ENCODE data around the gene HHAT.

HHAT gene

DNA sequence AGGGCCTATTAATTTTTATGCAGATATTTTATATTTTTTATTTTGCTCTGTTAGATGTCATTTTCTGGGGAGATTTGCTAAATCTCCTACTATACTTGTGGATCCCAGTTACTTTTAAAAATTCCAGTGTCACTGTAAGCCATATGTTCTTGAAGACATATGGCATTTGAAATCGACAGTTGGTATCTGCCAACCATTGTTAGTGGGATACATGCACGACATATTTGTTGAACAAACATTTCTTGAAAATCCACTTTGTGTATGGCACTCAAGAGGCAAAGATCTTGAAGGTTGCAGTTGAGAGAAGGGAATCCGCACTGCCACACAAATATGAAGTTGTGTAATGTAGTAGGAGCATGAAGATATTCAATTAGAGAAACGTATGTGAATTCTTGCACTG is 287.7 kb downstream of the HHAT start:
- H3K9me3 ChIP-seq (ENCODE audit: control insufficient read depth in 5 of 5, low read length in 5 of 5) = no peaks in the 10 kb centered on the region
- H3K9ac ChIP-seq (ENCODE audit: low read length in 5 of 5) = no peak overlapping the region
- H3K4me3 ChIP-seq (ENCODE audit: low read depth in 1 of 5, low read length in 5 of 5) = no peak overlapping the region
- no peaks in the 10 kb centered on the region for H3K36me3 ChIP-seq (ENCODE audit: control insufficient read depth in 5 of 5, insufficient read depth in 5 of 5, low read length in 5 of 5)
- no peaks in the 10 kb centered on the region for H3K27me3 ChIP-seq (ENCODE audit: control insufficient read depth in 5 of 5, insufficient read depth in 4 of 5, low read length in 5 of 5)
- no peak overlapping the region for H3K27ac ChIP-seq (ENCODE audit: low read depth, low read length)
- H3K4me1 ChIP-seq (ENCODE audit: control insufficient read depth in 5 of 5, insufficient read depth in 5 of 5, low read length in 5 of 5) = no peaks in the 10 kb centered on the region

GRCh38 chr1:210617293-210617692 is 288.6 kb downstream of the HHAT start:
- Histone ChIP-seq H3K4me1 (ENCODE audit: control insufficient read depth in 5 of 5, insufficient read depth in 5 of 5, low read length in 5 of 5) (no peaks in the 10 kb centered on the region), H3K36me3 (ENCODE audit: control insufficient read depth in 5 of 5, insufficient read depth in 5 of 5, low read length in 5 of 5) (no peaks in the 10 kb centered on the region), H3K9me3 (ENCODE audit: control insufficient read depth in 5 of 5, low read length in 5 of 5) (no peaks in the 10 kb centered on the region), H3K9ac (ENCODE audit: low read length in 5 of 5) (no peak overlapping the region), H3K27ac (ENCODE audit: low read depth, low read length) (no peak overlapping the region), H3K27me3 (ENCODE audit: control insufficient read depth in 5 of 5, insufficient read depth in 4 of 5, low read length in 5 of 5) (no peaks in the 10 kb centered on the region), H3K4me3 (ENCODE audit: low read depth in 1 of 5, low read length in 5 of 5) (no peak overlapping the region)

DNA sequence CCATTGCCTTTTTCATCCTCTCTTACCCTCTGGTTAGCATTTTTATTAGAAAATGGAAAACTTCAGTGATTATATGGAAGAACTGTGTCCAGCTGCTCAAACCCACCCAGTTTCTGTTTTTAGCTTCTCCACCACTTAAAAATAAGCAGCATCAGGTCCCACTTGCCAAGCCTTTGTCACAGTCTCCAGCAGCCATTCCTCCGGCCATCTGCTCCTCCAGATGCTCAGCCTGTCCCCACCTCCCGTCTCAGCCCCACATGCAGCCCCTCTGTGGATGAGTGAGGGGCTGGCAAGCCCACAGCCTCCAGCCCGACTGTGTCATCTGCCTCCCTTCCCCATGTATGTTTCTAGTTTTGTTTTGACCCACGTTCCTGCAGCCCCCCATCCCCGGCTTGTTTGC is 289.7 kb downstream of the HHAT start:
- H3K9me3 ChIP-seq (ENCODE audit: control insufficient read depth in 5 of 5, low read length in 5 of 5) = no peaks in the 10 kb centered on the region
- no peak overlapping the region for H3K9ac ChIP-seq (ENCODE audit: low read length in 5 of 5)
- H3K36me3 ChIP-seq (ENCODE audit: control insufficient read depth in 5 of 5, insufficient read depth in 5 of 5, low read length in 5 of 5) = no peaks in the 10 kb centered on the region
- H3K27ac ChIP-seq (ENCODE audit: low read depth, low read length) = no peak overlapping the region
- no peaks in the 10 kb centered on the region for H3K4me1 ChIP-seq (ENCODE audit: control insufficient read depth in 5 of 5, insufficient read depth in 5 of 5, low read length in 5 of 5)
- no peak overlapping the region for H3K4me3 ChIP-seq (ENCODE audit: low read depth in 1 of 5, low read length in 5 of 5)
- H3K27me3 ChIP-seq (ENCODE audit: control insufficient read depth in 5 of 5, insufficient read depth in 4 of 5, low read length in 5 of 5) = no peaks in the 10 kb centered on the region

DNA sequence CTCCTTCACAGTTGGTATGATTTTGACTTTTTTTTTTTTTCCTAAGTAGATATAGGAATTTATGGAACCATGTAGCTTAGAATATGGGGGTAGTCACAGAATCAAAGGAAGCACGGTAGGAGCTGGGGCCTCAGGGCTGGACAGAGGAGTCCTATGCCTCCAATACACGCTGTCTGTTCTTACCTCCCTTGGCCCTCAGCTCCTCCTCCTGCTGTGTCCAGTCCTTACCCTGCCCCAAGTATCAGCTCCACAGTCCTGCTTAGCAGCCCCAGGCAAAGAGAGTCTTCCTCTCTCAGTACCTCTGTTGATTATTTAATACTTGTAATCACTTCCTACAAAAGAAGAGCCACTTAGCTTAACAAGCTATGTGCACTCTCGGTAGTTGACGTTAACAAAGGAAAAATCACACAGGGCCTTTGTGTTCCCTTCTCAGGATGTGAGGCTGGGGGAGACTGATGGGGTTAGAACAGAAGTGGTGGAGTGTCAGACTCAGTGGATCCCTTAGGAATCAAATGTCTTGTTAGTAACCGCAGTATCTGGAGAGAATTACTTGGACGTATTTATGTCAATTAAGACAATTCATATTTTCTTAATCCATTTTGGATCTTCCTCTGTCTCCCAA is 292.3 kb downstream of the HHAT start:
- no peaks in the 10 kb centered on the region for H3K27me3 ChIP-seq (ENCODE audit: control insufficient read depth in 5 of 5, insufficient read depth in 4 of 5, low read length in 5 of 5)
- no peaks in the 10 kb centered on the region for H3K36me3 ChIP-seq (ENCODE audit: control insufficient read depth in 5 of 5, insufficient read depth in 5 of 5, low read length in 5 of 5)
- no peak overlapping the region for H3K4me3 ChIP-seq (ENCODE audit: low read depth in 1 of 5, low read length in 5 of 5)
- H3K27ac ChIP-seq (ENCODE audit: low read depth, low read length) = no peak overlapping the region
- peaks cover 0 to 5% (median 4%) of the 10 kb centered on the region in 5 donors for H3K4me1 ChIP-seq (ENCODE audit: control insufficient read depth in 5 of 5, insufficient read depth in 5 of 5, low read length in 5 of 5)
- H3K9ac ChIP-seq (ENCODE audit: low read length in 5 of 5) = no peak overlapping the region
- H3K9me3 ChIP-seq (ENCODE audit: control insufficient read depth in 5 of 5, low read length in 5 of 5) = no peaks in the 10 kb centered on the region

DNA sequence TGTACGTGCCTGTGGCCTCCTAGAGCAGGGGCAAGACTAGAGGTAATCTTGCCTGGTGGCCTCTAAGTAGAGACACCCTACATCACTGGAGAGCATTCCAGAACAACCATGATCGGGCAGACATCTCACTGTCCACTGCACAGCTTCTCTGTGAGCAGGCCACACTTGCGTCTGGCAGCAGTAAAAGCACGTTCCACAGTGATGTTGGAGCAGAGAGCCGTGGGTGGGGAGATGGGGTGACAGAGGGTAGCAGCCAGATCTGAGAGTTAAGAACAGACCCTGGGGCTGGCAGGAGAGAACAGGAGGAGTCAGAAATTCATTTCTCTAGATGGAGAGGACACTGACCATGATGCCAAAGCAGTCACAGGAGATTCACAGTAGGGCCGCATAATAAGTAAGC is 293.0 kb downstream of the HHAT start:
- H3K36me3 ChIP-seq (ENCODE audit: control insufficient read depth in 5 of 5, insufficient read depth in 5 of 5, low read length in 5 of 5) = no peaks in the 10 kb centered on the region
- peaks cover 0 to 5% (median 4%) of the 10 kb centered on the region in 5 donors for H3K4me1 ChIP-seq (ENCODE audit: control insufficient read depth in 5 of 5, insufficient read depth in 5 of 5, low read length in 5 of 5)
- no peak overlapping the region for H3K9ac ChIP-seq (ENCODE audit: low read length in 5 of 5)
- no peaks in the 10 kb centered on the region for H3K9me3 ChIP-seq (ENCODE audit: control insufficient read depth in 5 of 5, low read length in 5 of 5)
- no peak overlapping the region for H3K4me3 ChIP-seq (ENCODE audit: low read depth in 1 of 5, low read length in 5 of 5)
- H3K27ac ChIP-seq (ENCODE audit: low read depth, low read length) = no peak overlapping the region
- no peaks in the 10 kb centered on the region for H3K27me3 ChIP-seq (ENCODE audit: control insufficient read depth in 5 of 5, insufficient read depth in 4 of 5, low read length in 5 of 5)

GRCh38 chr1:210624722-210625121 is 296.0 kb downstream of the HHAT start:
- H3K27ac ChIP-seq (ENCODE audit: low read depth, low read length) = no peak overlapping the region
- no peaks in the 10 kb centered on the region for H3K36me3 ChIP-seq (ENCODE audit: control insufficient read depth in 5 of 5, insufficient read depth in 5 of 5, low read length in 5 of 5)
- no peak overlapping the region for H3K9ac ChIP-seq (ENCODE audit: low read length in 5 of 5)
- H3K4me3 ChIP-seq (ENCODE audit: low read depth in 1 of 5, low read length in 5 of 5) = no peak overlapping the region
- no peaks in the 10 kb centered on the region for H3K9me3 ChIP-seq (ENCODE audit: control insufficient read depth in 5 of 5, low read length in 5 of 5)
- H3K27me3 ChIP-seq (ENCODE audit: control insufficient read depth in 5 of 5, insufficient read depth in 4 of 5, low read length in 5 of 5) = no peaks in the 10 kb centered on the region
- H3K4me1 ChIP-seq (ENCODE audit: control insufficient read depth in 5 of 5, insufficient read depth in 5 of 5, low read length in 5 of 5) = peaks cover 0 to 5% (median 4%) of the 10 kb centered on the region in 5 donors

GRCh38 chr1:210625715-210626114 is 297.0 kb downstream of the HHAT start:
- no peaks in the 10 kb centered on the region for H3K36me3 ChIP-seq (ENCODE audit: control insufficient read depth in 5 of 5, insufficient read depth in 5 of 5, low read length in 5 of 5)
- H3K4me1 ChIP-seq (ENCODE audit: control insufficient read depth in 5 of 5, insufficient read depth in 5 of 5, low read length in 5 of 5) = peaks cover 0 to 5% (median 4%) of the 10 kb centered on the region in 5 donors
- H3K27me3 ChIP-seq (ENCODE audit: control insufficient read depth in 5 of 5, insufficient read depth in 4 of 5, low read length in 5 of 5) = no peaks in the 10 kb centered on the region
- H3K9ac ChIP-seq (ENCODE audit: low read length in 5 of 5) = no peak overlapping the region
- H3K4me3 ChIP-seq (ENCODE audit: low read depth in 1 of 5, low read length in 5 of 5) = no peak overlapping the region
- no peaks in the 10 kb centered on the region for H3K9me3 ChIP-seq (ENCODE audit: control insufficient read depth in 5 of 5, low read length in 5 of 5)
- H3K27ac ChIP-seq (ENCODE audit: low read depth, low read length) = no peak overlapping the region

- Histone ChIP-seq H3K27ac (ENCODE audit: low read depth, low read length) (no peak overlapping the region), H3K4me3 (ENCODE audit: low read depth in 1 of 5, low read length in 5 of 5) (no peak overlapping the region), H3K4me1 (ENCODE audit: control insufficient read depth in 5 of 5, insufficient read depth in 5 of 5, low read length in 5 of 5) (peaks cover 0 to 5% (median 4%) of the 10 kb centered on the region in 5 donors)
These were observed 297.6 kb downstream of the HHAT start for GRCh38 chr1:210626341-210626740.

DNA sequence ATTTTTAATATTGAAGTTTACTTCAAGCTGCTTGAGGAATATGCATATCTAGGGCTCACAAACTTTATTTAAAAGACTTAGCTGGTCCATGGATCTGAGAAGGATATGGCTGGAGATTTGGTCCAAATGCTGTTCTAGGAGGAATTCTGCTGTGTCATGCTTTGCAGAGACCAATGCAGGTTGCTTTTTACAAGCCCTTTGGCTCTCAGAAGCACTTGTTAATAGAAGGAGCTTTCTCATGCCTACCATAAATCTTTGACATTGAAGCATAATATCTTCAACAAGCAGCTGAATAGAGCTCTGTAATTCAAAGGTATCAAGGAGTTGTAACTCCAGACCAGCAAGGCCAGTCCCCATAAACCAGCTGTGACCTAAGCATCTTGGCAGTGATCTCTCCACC is 299.1 kb downstream of the HHAT start:
- Histone ChIP-seq H3K9me3 (ENCODE audit: control insufficient read depth in 5 of 5, low read length in 5 of 5) (no peaks in the 10 kb centered on the region), H3K4me3 (ENCODE audit: low read depth in 1 of 5, low read length in 5 of 5) (no peak overlapping the region), H3K4me1 (ENCODE audit: control insufficient read depth in 5 of 5, insufficient read depth in 5 of 5, low read length in 5 of 5) (peaks cover 0 to 5% (median 4%) of the 10 kb centered on the region in 5 donors), H3K27me3 (ENCODE audit: control insufficient read depth in 5 of 5, insufficient read depth in 4 of 5, low read length in 5 of 5) (no peaks in the 10 kb centered on the region), H3K9ac (ENCODE audit: low read length in 5 of 5) (no peak overlapping the region), H3K36me3 (ENCODE audit: control insufficient read depth in 5 of 5, insufficient read depth in 5 of 5, low read length in 5 of 5) (no peaks in the 10 kb centered on the region), H3K27ac (ENCODE audit: low read depth, low read length) (no peak overlapping the region)

More at GRCh38 chr1:210626341-210626740, 297.6 kb downstream of the HHAT start:
- Histone ChIP-seq H3K9ac (ENCODE audit: low read length in 5 of 5) (no peak overlapping the region), H3K36me3 (ENCODE audit: control insufficient read depth in 5 of 5, insufficient read depth in 5 of 5, low read length in 5 of 5) (no peaks in the 10 kb centered on the region), H3K27me3 (ENCODE audit: control insufficient read depth in 5 of 5, insufficient read depth in 4 of 5, low read length in 5 of 5) (no peaks in the 10 kb centered on the region), H3K9me3 (ENCODE audit: control insufficient read depth in 5 of 5, low read length in 5 of 5) (no peaks in the 10 kb centered on the region)

- no peaks in the 10 kb centered on the region for H3K27me3 ChIP-seq (ENCODE audit: control insufficient read depth in 5 of 5, insufficient read depth in 4 of 5, low read length in 5 of 5)
- H3K36me3 ChIP-seq (ENCODE audit: control insufficient read depth in 5 of 5, insufficient read depth in 5 of 5, low read length in 5 of 5) = no peaks in the 10 kb centered on the region
- no peak overlapping the region for H3K4me3 ChIP-seq (ENCODE audit: low read depth in 1 of 5, low read length in 5 of 5)
- H3K9ac ChIP-seq (ENCODE audit: low read length in 5 of 5) = no peak overlapping the region
- H3K27ac ChIP-seq (ENCODE audit: low read depth, low read length) = no peak overlapping the region
- peaks cover 0 to 5% (median 4%) of the 10 kb centered on the region in 5 donors for H3K4me1 ChIP-seq (ENCODE audit: control insufficient read depth in 5 of 5, insufficient read depth in 5 of 5, low read length in 5 of 5)
- no peaks in the 10 kb centered on the region for H3K9me3 ChIP-seq (ENCODE audit: control insufficient read depth in 5 of 5, low read length in 5 of 5)
These were observed 300.6 kb downstream of the HHAT start for GRCh38 chr1:210629276-210629675.
